Keratinocyte (primary cell): ENCODE data around the gene ME1.

Source experiments
- EZH2 ChIP-seq: IDR thresholded peaks from one replicate; pipeline ENCODE4 v1.6.1; 2012; ENCODE audit warnings: inconsistent platforms, mild to moderate bottlenecking, low read length, moderate library complexity
- TF ChIP-seq, protein P1 (sequence below), 3 experiments: IDR thresholded peaks in 1 of 3; conservative IDR thresholded peaks in 1 of 3; optimal IDR thresholded peaks in 1 of 3; 2 replicates in 2 of 3; 3 replicates in 1 of 3; pipeline versions ENCODE3 to v1.5.1; 2011; ENCODE audit warnings: low read length in 3 of 3, mild to moderate bottlenecking in 3 of 3, moderate library complexity in 2 of 3, control low read depth in 1 of 3, inconsistent platforms in 1 of 3; ENCODE audit not compliant: insufficient read depth in 2 of 3; ENCODE audit errors: extremely low read depth in 1 of 3

DNA sequence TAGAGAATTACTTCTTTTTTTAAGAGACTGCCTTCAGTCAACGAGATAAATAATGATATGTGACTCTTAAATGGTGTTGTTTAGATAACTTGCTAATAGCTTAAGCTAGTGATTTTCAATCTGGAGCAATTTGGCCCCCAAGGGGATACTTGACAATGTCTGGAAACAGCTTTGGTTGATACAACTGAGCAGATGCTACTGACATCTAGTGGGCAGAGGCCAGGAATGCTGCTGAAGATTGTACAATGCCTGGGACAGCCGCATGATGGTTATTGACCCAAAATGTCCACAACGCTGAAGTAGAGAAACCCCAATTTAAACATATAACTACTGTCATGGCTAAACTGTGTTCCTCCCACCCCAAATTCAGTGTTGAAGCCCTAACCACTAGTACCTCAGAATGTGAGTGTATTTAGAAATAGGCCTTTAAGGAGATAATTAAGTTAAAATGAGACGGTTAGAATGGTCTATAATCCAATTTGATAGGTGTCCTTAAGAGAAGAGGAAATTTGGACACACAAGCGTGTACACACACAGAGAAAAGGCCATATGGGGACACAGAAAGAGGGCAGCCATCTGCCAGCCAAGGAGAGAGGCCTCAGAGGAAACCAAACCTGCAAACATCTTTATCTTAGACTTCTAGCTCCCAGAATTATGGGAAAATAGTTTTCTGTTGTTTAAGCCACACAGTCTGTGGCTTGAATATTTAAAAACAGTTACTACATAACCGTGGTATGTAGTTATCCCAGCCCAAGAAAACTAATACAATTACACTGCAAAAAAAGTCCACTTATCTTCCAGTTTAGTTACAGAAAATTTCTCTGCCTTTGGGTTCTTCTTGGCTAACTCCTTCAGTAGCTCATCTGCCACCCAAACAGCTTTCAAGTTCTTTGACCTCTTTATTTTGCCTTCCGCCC, 215.5 kb downstream of the ME1 start:
- TF ChIP-seq, protein P1, sequence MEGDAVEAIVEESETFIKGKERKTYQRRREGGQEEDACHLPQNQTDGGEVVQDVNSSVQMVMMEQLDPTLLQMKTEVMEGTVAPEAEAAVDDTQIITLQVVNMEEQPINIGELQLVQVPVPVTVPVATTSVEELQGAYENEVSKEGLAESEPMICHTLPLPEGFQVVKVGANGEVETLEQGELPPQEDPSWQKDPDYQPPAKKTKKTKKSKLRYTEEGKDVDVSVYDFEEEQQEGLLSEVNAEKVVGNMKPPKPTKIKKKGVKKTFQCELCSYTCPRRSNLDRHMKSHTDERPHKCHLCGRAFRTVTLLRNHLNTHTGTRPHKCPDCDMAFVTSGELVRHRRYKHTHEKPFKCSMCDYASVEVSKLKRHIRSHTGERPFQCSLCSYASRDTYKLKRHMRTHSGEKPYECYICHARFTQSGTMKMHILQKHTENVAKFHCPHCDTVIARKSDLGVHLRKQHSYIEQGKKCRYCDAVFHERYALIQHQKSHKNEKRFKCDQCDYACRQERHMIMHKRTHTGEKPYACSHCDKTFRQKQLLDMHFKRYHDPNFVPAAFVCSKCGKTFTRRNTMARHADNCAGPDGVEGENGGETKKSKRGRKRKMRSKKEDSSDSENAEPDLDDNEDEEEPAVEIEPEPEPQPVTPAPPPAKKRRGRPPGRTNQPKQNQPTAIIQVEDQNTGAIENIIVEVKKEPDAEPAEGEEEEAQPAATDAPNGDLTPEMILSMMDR (optimal IDR thresholded peaks at IDR 0.05 in 1 of 3, IDR thresholded peaks at IDR 0.05 in 1 of 3, conservative IDR thresholded peaks at IDR 0.05 in 1 of 3; ENCODE audit: extremely low read depth in 1 of 3, insufficient read depth in 2 of 3, low read length in 3 of 3): peak; percentile 80 to 90 (median 81)
- no peak for TF ChIP-seq EZH2
